IMR-90 (cell line): ENCODE data around the gene ITPK1.

Source experiments
- BHLHE40 ChIP-seq: fragments of 150-350 bp; IDR thresholded peaks from 2 replicates; pipeline ENCODE4 v1.6.1; 2016; ENCODE audit warnings: mild to moderate bottlenecking, low read depth, low read length
- CEBPB ChIP-seq: IDR thresholded peaks from 2 replicates; pipeline ENCODE4 v1.6.1; 2012; ENCODE audit warnings: low read depth, low read length, improper control_type of control experiment
- CTCF ChIP-seq: conservative IDR thresholded peaks from 2 replicates; pipeline ENCODE4 v1.5.1; 2012; ENCODE audit warnings: mild to moderate bottlenecking, low read depth, low read length, improper control_type of control experiment
- FOS ChIP-seq: fragments of 150-350 bp; IDR thresholded peaks from 2 replicates; pipeline ENCODE4 v1.6.1; 2016; ENCODE audit warnings: low read depth, low read length
- MAZ ChIP-seq: IDR thresholded peaks from 2 replicates; pipeline ENCODE4 v1.6.1; 2012; ENCODE audit warnings: low read depth, mild to moderate bottlenecking, low read length, improper control_type of control experiment, moderate library complexity, borderline replicate concordance
- MXI1 ChIP-seq: IDR thresholded peaks from 2 replicates; pipeline ENCODE4 v1.6.1; 2012; ENCODE audit warnings: low read depth, mild to moderate bottlenecking, low read length, moderate library complexity, borderline replicate concordance
- NFE2L2 ChIP-seq: fragments of 150-350 bp; IDR thresholded peaks from 2 replicates; pipeline ENCODE4 v1.6.1; 2016; ENCODE audit warnings: low read depth, mild to moderate bottlenecking, low read length
- POLR2A ChIP-seq: IDR thresholded peaks from 2 replicates; pipeline ENCODE4 v1.6.1; 2012; ENCODE audit warnings: mild to moderate bottlenecking, low read depth, low read length
- RAD21 ChIP-seq: IDR thresholded peaks from 2 replicates; pipeline ENCODE4 v1.6.1; 2012; ENCODE audit warnings: low read length, improper control_type of control experiment
- RFX5 ChIP-seq: IDR thresholded peaks from 2 replicates; pipeline ENCODE4 v1.8.0; 2012; ENCODE audit warnings: low read depth, mild to moderate bottlenecking, low read length, moderate library complexity
- TF ChIP-seq, protein P1 (sequence below): fragments of 150-350 bp; IDR thresholded peaks from 2 replicates; pipeline ENCODE4 v1.6.1; 2017; ENCODE audit warnings: mild to moderate bottlenecking, antibody characterized with exemption, low read length, low read depth
- TF ChIP-seq, protein P2 (sequence below): fragments of 150-350 bp; IDR thresholded peaks from 2 replicates; pipeline ENCODE4 v1.6.1; 2016; ENCODE audit warnings: low read depth, mild to moderate bottlenecking, low read length, moderate library complexity, borderline replicate concordance

DNA sequence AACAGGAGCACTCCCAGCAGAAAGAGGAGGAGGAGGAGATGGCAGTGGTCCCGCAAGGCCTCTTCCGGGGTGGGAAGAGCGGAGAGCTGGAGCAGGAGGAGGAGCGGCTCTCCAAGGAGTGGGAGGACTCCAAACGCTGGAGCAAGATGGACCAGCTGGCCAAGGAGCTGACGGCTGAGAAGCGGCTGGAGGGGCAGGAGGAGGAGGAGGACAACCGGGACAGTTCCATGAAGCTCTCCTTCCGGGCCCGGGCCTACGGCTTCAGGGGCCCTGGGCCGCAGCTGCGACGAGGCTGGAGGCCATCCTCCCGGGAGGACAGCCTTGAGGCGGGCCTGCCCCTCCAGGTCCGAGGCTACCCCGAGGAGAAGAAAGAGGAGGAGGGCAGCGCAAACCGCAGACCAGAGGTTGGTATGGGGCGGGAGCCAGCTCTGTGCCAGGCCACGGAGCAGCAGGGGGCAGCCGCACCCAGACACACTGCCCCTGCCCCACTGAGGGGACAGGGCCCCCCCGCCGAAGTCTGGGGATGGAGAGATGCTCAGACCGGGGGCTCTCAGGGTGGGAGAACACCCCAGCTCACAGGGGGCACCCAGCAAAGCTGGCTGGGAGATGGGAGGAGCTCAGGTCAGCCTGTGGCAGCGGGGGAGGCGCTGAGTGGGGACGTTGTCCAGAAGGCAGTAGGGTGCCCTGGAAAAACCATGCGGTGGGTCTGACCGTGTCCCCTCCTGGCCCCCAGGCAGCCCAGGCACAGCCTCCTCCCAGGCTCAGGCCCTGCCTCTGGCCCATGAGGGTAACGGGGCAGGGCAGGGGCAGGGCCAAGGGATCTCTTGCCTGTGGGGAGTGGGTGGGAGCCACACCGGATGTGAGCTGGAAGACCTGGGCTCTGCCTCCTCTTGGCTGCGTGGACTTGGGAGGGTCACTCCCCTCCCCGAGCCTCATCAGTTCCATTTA, 183.0 kb downstream of the ITPK1 start:
- TF ChIP-seq POLR2A (no peak), CTCF (no peak), BHLHE40 (no peak), MXI1 (no peak), CEBPB (no peak), NFE2L2 (no peak), RAD21 (no peak), MAZ (no peak), FOS (no peak), RFX5 (no peak)
- TF ChIP-seq, protein P1, sequence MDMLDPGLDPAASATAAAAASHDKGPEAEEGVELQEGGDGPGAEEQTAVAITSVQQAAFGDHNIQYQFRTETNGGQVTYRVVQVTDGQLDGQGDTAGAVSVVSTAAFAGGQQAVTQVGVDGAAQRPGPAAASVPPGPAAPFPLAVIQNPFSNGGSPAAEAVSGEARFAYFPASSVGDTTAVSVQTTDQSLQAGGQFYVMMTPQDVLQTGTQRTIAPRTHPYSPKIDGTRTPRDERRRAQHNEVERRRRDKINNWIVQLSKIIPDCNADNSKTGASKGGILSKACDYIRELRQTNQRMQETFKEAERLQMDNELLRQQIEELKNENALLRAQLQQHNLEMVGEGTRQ, result no peak
- TF ChIP-seq, protein P2, sequence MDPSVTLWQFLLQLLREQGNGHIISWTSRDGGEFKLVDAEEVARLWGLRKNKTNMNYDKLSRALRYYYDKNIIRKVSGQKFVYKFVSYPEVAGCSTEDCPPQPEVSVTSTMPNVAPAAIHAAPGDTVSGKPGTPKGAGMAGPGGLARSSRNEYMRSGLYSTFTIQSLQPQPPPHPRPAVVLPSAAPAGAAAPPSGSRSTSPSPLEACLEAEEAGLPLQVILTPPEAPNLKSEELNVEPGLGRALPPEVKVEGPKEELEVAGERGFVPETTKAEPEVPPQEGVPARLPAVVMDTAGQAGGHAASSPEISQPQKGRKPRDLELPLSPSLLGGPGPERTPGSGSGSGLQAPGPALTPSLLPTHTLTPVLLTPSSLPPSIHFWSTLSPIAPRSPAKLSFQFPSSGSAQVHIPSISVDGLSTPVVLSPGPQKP, result no peak
